Esophagus muscularis mucosa (tissue), 4 donors: Measurements from ENCODE around the gene PCDHGA12. TPM values are rescaled to one million over a fixed set of nuclear protein-coding genes. Genes with fewer than 3 reads are reported as not detected.
"Not testable (repeated sequence)": the region's sequence is repeated elsewhere in the genome, so short reads cannot be mapped to it uniquely, and the experiment has no call there.

Source experiments
- DNase-seq: peaks from one replicate; pipeline ENCODE4 v3.0.0-alpha.2; 2017; ENCODE audit errors: extremely low spot score
- H3K27ac ChIP-seq, 4 donors: fragments of 200-600 bp; sonication (generic); replicated peaks in 1 of 4; 1 replicate in 3 of 4; 2 replicates in 1 of 4; pipeline ENCODE4 v1.5.1; 2016 to 2019; ENCODE audit warnings: mild to moderate bottlenecking in 1 of 4
- H3K27me3 ChIP-seq, 4 donors: fragments of 200-600 bp; sonication (generic); one replicate each; pipeline versions ENCODE4 v1.5.1 to v1.6.0; 2016 to 2019
- H3K36me3 ChIP-seq, 4 donors: fragments of 200-600 bp; sonication (generic); one replicate each; pipeline ENCODE4 v1.5.1; 2016 to 2019
- H3K4me1 ChIP-seq, 4 donors: fragments of 200-600 bp; sonication (generic); one replicate each; pipeline ENCODE4 v1.5.1; 2016 to 2019
- H3K4me3 ChIP-seq, 4 donors: fragments of 200-600 bp; sonication (generic); 1 replicate in 2 of 4; 2 replicates in 2 of 4; pipeline ENCODE4 v1.5.1; 2016 to 2019; ENCODE audit warnings: mild to moderate bottlenecking in 4 of 4, moderate library complexity in 1 of 4
- H3K9me3 ChIP-seq, 4 donors: fragments of 200-600 bp; sonication (generic); 1 replicate in 3 of 4; 2 replicates in 1 of 4; pipeline ENCODE4 v1.5.1; 2016 to 2019
- EP300 ChIP-seq: sonication (generic); formaldehyde crosslinking; IDR thresholded peaks from one replicate; pipeline ENCODE4 v1.6.1; 2017; ENCODE audit warnings: antibody characterized with exemption
- POLR2A ChIP-seq: fragments of 450-650 bp; IDR thresholded peaks from one replicate; pipeline ENCODE4 v1.6.1; 2017; ENCODE audit warnings: antibody characterized with exemption, moderate library complexity, mild to moderate bottlenecking, low read depth
- POLR2AphosphoS5 ChIP-seq, 2 donors: sonication (generic); formaldehyde crosslinking; IDR thresholded peaks; one replicate each; pipeline ENCODE4 v1.6.1; 2017; ENCODE audit warnings: antibody characterized with exemption in 2 of 2
- WGBS: methylation state at CpG from one replicate; pipeline ENCODE4 v1.1.5; 2018; 5-methylcytosine and 5-hydroxymethylcytosine counted together
- intact Hi-C: fragments of 100-400 bp; cut with DNase I; formaldehyde crosslinking; loops from one replicate; pipeline ENCODE4 v1.15.1; 2023
- total RNA-seq, 4 donors: library from RNA; depleted of rRNA; stranded (reverse); fragments of >200 nt; gene quantifications; one replicate each; pipeline versions ENCODE4 v1.1.0 to v1.2.1, GENCODE V29; 2016
- TF ChIP-seq, protein P1 (sequence below), 3 experiments: fragments of 200-600 bp in 2 of 3; fragments of 450-650 bp in 1 of 3; sonication (generic) in 2 of 3; IDR thresholded peaks; one replicate each; pipeline ENCODE4 v1.5.1; 2017 to 2019; ENCODE audit warnings: antibody characterized with exemption in 3 of 3, mild to moderate bottlenecking in 2 of 3, moderate library complexity in 1 of 3

The PCDHGA12 gene
- total RNA-seq, 4 donors from 2014 or later: 7.6 to 13.7 (median 11.6) TPM

DNA sequence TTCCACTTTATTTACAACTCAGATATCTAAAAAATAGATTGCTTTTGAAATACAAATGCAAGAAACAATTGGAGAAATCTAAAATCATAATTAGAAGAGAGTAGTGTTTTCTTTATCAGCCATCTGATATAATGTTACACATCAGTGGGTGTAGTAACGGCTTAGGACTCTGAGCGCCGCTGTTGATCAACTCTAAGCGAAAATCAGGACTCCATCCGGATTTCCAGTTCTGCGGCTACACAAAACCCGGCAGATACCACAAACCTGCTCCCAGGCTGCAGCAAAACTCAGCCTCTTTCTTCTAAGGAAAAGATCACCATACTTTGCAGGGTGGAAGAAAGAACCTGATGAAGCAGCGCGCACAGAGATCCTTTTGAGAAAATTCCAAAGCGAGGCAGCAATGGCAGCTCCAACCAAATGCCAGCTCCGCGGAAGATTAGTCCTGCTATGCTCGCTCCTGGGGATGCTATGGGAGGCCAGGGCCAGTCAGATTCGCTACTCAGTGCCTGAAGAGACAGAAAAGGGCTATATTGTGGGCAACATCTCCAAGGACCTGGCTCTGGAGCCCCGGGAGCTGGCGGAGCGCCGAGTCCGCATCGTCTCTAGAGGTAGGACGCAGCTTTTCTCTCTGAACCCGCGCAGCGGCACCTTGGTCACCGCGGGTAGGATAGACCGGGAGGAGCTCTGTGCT is 27.6 kb upstream of the PCDHGA12 start, which contains the start of gene PCDHGA9:
Gene PCDHGA9, plus strand, starts transcription at position 226 of the 691 bp plus-strand sequence. Its CDS starts 175 bp downstream, at position 401.
- peaks cover 21 to 95% (median 92%) of the 10 kb centered on the region in 4 donors for H3K9me3 ChIP-seq
- no peak within 1 kb of the TSS for H3K27ac ChIP-seq
- peak within 1 kb of the TSS; percentile 23 to 46 (median 38) for H3K4me3 ChIP-seq
- 12% methylated on average over 27 of the region's 27 CpGs for WGBS
- intact Hi-C loops: no loop called here
- H3K27me3 ChIP-seq: peaks cover 0 to 9% (median 0%) of the 10 kb centered on the region in 4 donors
- DNase-seq: no peak
- no peak for TF ChIP-seq POLR2A
- TF ChIP-seq, protein P1, sequence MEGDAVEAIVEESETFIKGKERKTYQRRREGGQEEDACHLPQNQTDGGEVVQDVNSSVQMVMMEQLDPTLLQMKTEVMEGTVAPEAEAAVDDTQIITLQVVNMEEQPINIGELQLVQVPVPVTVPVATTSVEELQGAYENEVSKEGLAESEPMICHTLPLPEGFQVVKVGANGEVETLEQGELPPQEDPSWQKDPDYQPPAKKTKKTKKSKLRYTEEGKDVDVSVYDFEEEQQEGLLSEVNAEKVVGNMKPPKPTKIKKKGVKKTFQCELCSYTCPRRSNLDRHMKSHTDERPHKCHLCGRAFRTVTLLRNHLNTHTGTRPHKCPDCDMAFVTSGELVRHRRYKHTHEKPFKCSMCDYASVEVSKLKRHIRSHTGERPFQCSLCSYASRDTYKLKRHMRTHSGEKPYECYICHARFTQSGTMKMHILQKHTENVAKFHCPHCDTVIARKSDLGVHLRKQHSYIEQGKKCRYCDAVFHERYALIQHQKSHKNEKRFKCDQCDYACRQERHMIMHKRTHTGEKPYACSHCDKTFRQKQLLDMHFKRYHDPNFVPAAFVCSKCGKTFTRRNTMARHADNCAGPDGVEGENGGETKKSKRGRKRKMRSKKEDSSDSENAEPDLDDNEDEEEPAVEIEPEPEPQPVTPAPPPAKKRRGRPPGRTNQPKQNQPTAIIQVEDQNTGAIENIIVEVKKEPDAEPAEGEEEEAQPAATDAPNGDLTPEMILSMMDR (IDR thresholded peaks at IDR 0.05): peak in 2 of 3 experiments; percentile 18 to 33
- no peaks in the 10 kb centered on the region for H3K4me1 ChIP-seq
- peaks cover 0 to 6% (median 0%) of the 10 kb centered on the region in 4 donors for H3K36me3 ChIP-seq

DNA sequence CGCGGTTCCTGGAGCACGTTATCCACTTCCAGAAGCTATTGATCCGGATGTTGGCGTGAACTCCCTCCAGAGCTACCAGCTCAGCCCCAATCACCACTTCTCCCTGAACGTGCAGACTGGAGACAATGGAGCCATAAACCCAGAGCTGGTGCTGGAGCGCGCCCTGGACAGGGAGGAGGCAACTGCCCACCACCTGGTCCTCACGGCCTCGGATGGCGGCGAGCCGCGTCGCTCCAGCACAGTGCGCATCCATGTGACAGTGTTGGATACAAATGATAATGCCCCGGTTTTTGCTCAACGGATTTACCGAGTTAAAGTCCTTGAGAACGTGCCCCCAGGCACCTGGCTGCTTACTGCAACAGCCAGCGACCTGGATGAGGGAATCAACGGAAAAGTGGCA is 26.9 kb upstream of the PCDHGA12 start:
- Histone ChIP-seq H3K36me3 (peaks cover 0 to 6% (median 0%) of the 10 kb centered on the region in 4 donors), H3K4me1 (no peaks in the 10 kb centered on the region), H3K4me3 (peak overlapping the region in 3 of 4 donors; percentile 36 to 46 (median 39)), H3K27me3 (peaks cover 0 to 9% (median 0%) of the 10 kb centered on the region in 4 donors), H3K9me3 (peaks cover 21 to 99% (median 95%) of the 10 kb centered on the region in 4 donors), H3K27ac (no peak overlapping the region)
- TF ChIP-seq POLR2AphosphoS5 (IDR thresholded peaks at IDR 0.05): no peak
- no peak for TF ChIP-seq EP300
- TF ChIP-seq, protein P1 (IDR thresholded peaks at IDR 0.05): no peak
- no peak for TF ChIP-seq POLR2A
- WGBS: 24% methylated on average over 18 of the region's 22 CpGs
- intact Hi-C loops: no loop called here
- DNase-seq: no peak

DNA sequence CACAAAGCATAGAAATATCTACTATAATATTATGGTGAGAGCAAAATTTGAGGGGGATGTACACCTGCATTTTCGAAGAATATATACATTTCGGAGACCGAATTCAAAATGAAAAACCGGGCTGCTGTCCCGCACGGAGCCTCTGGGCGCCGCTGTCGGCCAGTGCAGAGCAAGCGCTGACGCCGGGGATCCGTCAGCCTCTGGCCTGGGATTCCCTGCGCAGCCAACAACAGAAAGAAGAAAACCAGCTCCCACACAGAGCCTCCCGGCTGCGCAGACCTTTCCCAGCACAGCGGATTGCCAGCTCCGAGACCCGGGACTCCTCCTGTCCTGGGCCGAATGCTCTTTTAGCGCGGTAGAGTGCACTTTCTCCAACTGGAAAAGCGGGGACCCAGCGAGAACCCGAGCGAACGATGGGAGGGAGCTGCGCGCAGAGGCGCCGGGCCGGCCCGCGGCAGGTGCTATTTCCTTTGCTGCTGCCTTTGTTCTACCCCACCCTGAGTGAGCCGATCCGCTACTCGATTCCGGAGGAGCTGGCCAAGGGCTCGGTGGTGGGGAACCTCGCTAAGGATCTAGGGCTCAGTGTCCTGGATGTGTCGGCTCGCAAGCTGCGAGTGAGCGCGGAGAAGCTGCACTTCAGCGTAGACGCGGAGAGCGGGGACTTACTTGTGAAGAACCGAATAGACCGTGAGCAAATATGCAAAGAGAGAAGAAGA is 22.4 kb upstream of the PCDHGA12 start, which contains the start of gene PCDHGB6:
Gene PCDHGB6, plus strand, starts transcription at position 232 of the 716 bp plus-strand sequence. Its CDS starts 182 bp downstream, at position 414.
- DNase-seq, H3K4me1 ChIP-seq, intact Hi-C loops, H3K27ac ChIP-seq, H3K36me3 ChIP-seq, H3K27me3 ChIP-seq: not testable (repeated sequence)
- Histone ChIP-seq H3K4me3 (peak within 1 kb of the TSS; percentile 33 to 49 (median 36)), H3K9me3 (peaks cover 19 to 98% (median 96%) of the 10 kb centered on the region in 4 donors)
- TF ChIP-seq, protein P1 (IDR thresholded peaks at IDR 0.05): peak; percentile 18 to 49 (median 23)
- WGBS: 11% methylated on average over 25 of the region's 51 CpGs

DNA sequence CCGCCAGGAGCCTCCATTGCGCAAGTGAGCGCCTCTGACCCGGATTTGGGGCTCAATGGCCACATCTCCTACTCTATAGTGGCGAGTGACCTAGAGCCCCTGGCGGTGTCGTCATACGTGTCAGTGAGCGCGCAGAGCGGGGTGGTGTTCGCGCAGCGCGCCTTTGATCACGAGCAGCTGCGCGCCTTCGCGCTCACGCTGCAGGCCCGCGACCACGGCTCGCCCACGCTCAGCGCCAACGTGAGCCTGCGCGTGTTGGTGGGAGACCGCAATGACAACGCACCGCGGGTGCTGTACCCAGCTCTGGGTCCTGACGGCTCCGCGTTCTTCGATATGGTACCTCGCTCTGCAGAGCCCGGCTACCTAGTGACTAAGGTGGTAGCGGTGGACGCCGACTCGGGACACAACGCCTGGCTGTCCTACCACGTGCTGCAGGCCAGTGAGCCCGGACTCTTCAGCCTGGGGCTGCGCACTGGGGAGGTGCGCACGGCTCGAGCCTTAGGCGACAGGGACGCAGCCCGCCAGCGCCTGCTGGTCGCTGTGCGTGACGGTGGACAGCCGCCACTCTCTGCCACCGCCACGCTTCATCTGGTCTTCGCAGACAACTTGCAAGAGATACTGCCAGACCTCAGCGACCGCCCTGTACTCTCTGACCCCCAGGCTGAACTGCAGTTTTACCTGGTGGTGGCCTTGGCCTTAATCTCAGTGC is 20.6 kb upstream of the PCDHGA12 start:
- H3K36me3 ChIP-seq: peaks cover 0 to 6% (median 2%) of the 10 kb centered on the region in 4 donors
- TF ChIP-seq POLR2AphosphoS5 (IDR thresholded peaks at IDR 0.05): no peak
- TF ChIP-seq, protein P1 (IDR thresholded peaks at IDR 0.05): no peak
- TF ChIP-seq EP300: no peak
- TF ChIP-seq POLR2A: no peak
- H3K27me3 ChIP-seq: no peaks in the 10 kb centered on the region
- peaks cover 11 to 98% (median 96%) of the 10 kb centered on the region in 4 donors for H3K9me3 ChIP-seq
- WGBS: 6% methylated on average over 2 of the region's 64 CpGs
- peak overlapping the region in 1 of 4 donors; percentile 10 for H3K4me3 ChIP-seq
- DNase-seq: no peak
- no peak overlapping the region for H3K27ac ChIP-seq
- peaks cover 0 to under 1% (median 0%) of the 10 kb centered on the region in 4 donors for H3K4me1 ChIP-seq
- intact Hi-C loops: loop anchor here (10.0 kb wide), 1 partner anchor 115 kb away; no protein-coding TSS in a partner anchor
